OCI-M2 (cell line): ENCODE results near the gene COL13A1.

Experiments used
- DNase-seq: peaks from one replicate; lab custom pipeline; 2025; ENCODE audit not compliant: unreplicated experiment; lab: John Stamatoyannopoulos, UW

The COL13A1 gene

DNA sequence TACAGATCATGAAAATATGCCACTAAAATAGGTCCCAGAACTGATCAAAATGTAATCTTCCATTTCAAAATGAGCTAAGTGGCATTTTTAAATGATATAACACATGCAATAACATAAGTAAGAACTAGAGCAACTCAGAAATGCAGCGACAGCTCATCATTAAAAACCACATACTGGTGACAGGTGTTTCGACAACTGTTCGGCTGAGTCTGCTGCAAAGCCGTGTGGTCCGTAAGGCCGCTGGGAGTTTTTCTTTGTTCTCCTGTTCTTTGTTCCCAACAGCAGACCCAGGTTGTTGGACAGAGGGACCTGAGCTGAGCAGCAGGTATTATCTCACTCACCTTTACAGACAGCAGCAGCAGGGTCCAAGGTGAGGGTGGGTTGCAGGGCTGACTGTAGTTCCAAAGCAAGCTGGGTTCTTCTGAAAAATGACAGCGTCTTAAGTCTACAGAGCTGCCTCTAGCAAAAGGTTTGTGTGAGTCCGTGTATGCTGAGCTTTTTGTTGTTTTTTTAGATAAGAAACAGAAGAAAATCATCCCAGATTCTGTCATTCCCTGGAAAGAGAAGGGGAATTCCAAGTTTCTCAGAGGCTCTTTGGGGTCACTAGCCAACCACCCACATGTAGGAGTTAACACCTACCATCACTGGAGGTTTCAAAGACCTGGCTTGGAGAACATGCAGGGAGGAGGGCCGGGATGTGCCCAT, 205.6 kb downstream of the COL13A1 start:
- no peak for DNase-seq
